SHP77 treated with DMSO at 0.1 percent for 48 hours (cell line): ENCODE data around the gene OTOG.
A peak's percentile ranks its signal among the peaks of the same experiment; 100 is the strongest.

Experiments used
- DNase-seq: peaks from one replicate; lab custom pipeline; 2025; lab: John Stamatoyannopoulos, UW

OTOG gene

DNA sequence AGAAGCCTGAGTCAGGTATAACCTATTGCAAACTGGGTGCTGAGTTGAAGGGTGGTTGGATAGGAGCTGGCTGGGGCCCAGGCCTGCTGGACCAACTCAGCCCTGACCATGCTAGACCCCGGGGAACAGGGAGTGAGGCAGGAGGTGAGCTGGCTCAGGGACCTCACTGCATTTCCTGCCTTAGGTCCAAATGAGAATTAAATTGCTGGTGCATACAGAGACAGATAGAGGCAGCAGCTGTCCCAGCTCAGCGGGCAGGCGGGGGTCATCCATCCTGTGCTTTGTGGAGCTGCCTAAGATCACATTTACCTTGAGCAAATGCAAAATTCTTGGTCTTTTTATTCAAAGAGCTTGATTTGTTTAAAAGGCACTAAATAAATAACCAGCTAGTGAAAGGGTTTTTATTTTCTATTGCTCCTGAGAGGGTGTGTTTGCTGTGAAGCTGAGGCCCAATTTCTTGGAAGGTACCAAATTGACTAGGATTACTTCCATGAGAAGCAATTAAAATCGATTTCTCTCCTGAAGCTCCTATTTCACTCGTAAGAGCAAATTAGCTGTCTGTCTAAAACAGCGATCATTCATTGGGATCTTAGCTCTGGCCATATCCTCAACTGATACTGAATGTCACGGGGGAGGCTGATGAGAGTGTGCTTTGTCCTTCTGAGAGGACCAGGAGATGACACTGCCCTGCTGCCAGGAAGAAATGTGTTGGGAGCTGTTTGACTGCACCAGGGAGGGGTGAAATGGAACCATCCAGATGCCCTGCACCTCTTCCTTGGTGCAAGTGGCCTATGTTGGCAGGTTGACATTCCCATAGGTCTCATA, 27.8 kb upstream of the OTOG start:
- DNase-seq, result no peak

GRCh38 chr11:17521106-17521900, 25.8 kb upstream of the OTOG start:
- no peak for DNase-seq

DNA sequence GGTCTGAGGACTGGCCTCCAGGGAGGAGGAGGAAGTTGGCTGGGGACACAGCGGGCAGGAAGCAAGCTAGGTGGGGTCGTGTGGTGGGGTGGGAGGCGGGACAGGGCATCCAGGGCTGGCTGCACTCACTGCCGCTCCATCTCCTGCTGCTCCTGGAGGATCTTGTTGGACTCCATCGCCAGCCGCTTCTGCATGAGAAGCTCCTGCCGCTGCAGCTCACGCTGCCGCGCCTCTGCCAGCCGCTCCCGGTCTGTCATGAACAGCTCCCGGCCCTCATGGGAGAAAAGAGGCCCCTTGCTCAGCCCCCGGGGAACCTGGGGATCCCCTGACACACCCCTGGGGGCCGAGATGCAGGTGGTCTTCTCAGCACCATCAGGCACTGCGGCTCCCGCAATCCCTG, 24.4 kb upstream of the OTOG start:
- DNase-seq, result no peak

GRCh38 chr11:17524221-17524620, 22.8 kb upstream of the OTOG start:
- no peak for DNase-seq

DNA sequence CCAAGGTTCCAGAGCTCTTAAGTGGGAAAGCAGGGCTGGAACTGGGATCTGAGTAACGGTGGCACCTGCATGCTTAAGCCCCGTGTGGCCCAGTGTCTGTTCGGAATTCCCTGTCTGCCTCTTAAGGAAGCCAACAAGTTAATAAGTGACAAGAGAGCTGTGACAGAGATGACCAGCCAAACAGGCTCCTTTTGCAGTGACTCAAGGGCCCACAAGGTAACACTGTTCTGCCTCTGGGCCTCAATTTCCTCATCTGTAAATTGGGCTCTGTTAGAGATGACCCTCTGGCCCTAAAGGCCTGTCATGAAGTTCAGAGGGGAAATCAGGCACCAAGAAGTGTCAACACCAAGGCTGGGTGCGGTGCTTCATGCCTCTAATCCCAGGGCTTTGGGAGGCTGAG, 21.5 kb upstream of the OTOG start:
- no peak for DNase-seq

DNA sequence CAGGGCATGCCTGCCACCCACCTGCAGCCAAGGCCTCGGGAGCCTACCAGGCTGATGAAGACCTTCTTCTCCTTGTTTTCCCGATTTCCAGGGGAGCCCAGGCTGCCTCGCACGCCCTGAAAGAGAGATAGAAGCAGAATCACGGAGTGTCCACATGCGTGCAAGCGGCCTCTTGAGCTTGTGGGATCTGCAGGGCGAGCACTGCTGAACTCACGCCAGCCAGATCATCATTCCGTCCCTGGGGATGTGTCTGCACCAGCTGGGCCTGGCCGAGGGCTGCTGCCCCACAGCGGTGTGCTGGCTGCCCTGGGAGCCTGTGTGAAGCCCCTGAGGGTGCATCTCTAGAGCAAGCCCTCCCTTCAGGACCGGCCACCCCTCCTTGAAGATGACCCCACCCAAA, 20.7 kb upstream of the OTOG start:
- no peak for DNase-seq

DNA sequence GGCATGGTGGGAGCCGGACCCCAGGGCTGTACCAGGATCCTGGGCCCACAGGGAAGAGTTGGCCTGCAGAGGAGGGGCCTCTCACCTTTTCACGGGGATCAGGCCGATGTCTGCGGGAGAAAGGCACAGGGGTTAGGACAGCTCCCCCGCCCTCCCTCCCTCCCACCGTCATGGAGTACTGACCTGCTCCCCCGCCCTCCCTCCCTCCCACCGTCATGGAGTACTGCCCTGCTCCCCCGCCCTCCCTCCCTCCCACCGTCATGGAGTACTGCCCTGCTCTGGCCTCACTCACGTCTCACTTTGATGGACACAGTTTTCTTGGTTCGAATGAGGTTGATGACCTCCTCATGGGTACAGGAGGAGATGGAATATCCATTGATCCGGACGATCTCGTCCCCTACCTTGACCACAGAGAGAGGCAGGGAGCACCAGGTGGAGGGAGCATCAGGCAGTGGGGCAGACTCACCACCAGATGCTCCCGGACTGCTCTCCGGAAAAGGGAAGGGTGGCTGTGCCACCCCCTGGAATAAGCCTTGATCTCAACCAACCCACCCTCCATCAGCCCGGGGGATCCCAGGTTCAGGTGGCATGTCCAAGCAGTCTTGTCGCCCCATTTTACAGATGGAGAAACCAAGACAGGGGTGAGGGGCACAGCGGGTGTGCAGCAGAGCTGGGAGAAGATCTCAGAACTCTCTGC, 20.0 kb upstream of the OTOG start:
- no peak for DNase-seq

DNA sequence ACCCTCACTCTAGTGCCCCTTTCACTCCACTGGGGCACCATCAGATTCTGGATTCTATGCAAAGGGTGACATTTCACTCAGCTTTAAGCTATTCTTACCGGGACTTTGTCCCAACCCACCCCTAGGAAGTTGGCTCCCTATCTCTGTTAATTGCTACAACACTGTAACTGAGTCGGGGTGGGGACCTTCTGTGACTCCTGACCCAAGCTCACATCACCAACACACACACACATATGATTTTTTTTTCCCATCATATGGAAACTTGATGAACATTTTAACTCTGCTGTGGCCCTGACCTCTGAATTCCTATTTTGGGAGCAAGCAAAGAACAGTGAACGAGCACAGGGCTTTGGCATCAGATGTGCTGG, 19.4 kb upstream of the OTOG start:
- no peak for DNase-seq

- DNase-seq, result no peak
Measured at GRCh38 chr11:17528181-17528691, 18.8 kb upstream of the OTOG start.

DNA sequence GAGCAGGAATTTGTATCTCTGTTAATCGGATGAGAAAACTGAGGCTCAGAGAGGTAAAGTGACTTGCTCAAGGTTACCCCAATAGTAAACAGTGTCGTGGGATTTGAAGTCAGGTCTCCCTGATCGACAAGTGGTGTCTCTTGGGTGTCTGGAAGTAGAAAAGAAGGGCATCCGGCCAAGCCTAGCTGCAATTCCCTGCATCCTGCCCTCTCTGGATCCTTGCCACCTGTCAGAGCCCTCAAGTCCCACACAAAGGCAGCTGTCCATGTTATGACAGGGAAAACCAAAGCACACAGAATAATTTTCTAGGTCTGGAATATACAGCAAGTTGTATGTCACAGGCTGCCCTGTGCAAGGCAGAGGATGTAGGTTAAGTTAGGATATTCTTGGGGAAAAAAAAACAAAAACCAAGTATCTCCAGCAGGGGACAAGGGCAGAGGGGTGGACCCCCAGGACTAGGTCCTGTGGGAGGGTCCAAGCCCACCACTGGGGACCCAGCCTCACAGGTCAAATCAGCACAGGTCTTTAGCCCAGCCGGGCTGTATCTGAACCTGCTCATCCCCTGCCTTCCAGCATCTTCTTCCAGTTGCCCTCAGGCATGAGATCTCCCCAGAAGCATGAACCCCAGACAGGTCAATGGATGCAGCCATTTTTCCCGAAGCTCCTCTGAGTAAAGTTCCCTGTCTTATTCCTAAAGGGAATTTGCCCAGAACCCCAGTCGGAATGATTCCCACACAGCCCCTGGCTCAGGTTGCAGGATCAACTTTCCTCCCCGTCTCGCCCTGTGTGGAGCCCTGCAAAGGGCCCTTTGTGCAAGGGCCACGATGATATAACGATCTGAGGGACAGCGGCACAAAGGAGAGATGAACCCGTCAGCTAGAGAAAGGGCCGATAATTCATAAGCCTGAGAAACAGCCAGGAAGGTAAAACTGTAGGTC, 17.9 kb upstream of the OTOG start:
- DNase-seq, result no peak

GRCh38 chr11:17529844-17530185, 17.2 kb upstream of the OTOG start:
- no peak for DNase-seq

GRCh38 chr11:17531071-17531600, 15.9 kb upstream of the OTOG start:
- peak; percentile 12 for DNase-seq

GRCh38 chr11:17531636-17532113, 15.4 kb upstream of the OTOG start:
- DNase-seq, result no peak

DNA sequence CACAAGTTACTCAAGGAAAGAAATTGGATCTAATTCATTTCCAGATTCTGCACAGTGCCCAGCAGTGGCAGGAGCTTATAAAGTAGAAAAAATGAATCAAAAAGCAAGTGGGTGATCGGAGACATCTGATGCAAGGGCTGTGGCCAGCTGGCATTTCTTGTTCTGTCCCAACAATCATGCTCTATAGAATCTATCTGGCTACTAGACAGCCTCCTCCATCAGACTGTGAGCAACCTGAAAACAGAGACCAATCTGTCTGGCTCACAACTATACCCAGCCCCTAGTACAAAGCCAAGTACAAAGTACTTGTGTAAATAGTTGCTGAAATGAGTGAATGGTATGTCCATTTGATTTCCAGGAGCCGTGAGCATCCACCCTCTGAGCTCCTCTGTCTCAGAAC, 14.3 kb upstream of the OTOG start:
- no peak for DNase-seq

GRCh38 chr11:17533341-17533740, 13.7 kb upstream of the OTOG start:
- no peak for DNase-seq

- DNase-seq, result no peak
Measured at GRCh38 chr11:17533778-17534415, 13.2 kb upstream of the OTOG start.

DNA sequence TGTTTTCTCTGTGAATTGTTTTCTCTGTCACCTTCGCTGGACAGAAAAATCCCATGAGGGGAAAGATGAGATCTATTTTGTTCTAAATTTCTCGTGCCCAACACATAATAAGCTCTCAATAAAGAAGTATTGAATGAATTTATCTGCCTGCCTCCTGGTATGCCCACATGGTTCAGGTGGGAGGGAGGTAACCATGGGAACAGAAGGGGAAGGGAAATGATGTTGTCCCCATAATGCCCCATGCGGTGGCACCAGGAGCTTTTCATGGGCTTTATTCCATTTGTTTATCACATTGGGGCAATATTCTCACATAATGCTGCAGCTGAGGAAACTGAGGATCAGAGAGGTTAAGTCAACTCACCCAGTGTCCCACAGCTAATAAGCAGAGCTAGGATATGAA, 11.6 kb upstream of the OTOG start:
- DNase-seq, result no peak

GRCh38 chr11:17537261-17537660, 9.8 kb upstream of the OTOG start:
- no peak for DNase-seq

GRCh38 chr11:17538054-17538453, 9.0 kb upstream of the OTOG start:
- DNase-seq, result no peak

GRCh38 chr11:17538731-17539130, 8.3 kb upstream of the OTOG start:
- no peak for DNase-seq

DNA sequence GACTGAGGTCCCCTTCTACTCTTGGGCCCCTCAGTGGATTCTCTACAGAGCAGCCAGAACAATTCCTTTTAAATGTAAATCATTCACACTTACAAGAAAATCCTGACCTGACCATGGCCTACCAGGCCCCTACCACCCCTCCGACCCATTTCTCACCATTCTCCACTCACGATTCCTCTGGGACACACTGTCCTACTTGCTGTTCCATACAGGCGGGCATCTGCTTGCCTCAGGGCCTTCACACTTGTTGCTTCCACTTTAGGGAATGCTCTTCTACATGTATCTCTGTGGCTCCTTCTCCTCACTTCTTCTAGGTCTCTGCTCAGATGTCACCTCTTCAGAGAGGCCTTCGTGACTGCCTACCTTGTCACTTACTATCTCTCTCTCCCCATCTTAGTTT, 6.3 kb upstream of the OTOG start:
- no peak for DNase-seq
